HG02943 (cell line): ENCODE measurements around the gene PCDHGB3.
"Not testable (repeated sequence)": the region's sequence is repeated elsewhere in the genome, so short reads cannot be mapped to it uniquely, and the experiment has no call there.

Source experiments
- ATAC-seq: cut with Tn5 transposase; IDR thresholded peaks from one replicate; pipeline ENCODE4 v1.9.1; 2021; ENCODE audit warnings: mild to moderate bottlenecking, low read depth, moderate library complexity; ENCODE audit not compliant: unreplicated experiment

The PCDHGB3 gene

GRCh38 chr5:141369994-141370848, at the start of gene PCDHGB3:
TSS of gene PCDHGB3 (plus strand) at chr5:141370242. CDS start at chr5:141370395, 153 bp downstream.
- ATAC-seq = no peak

GRCh38 chr5:141322261-141322660, 47.8 kb upstream of the PCDHGB3 start:
- no peak for ATAC-seq

- peak; percentile 80 for ATAC-seq
Measured at GRCh38 chr5:141326088-141326854, 43.8 kb upstream of the PCDHGB3 start.

- ATAC-seq = no peak
Measured at GRCh38 chr5:141328231-141328630, 41.8 kb upstream of the PCDHGB3 start.

- no peak for ATAC-seq
Measured at GRCh38 chr5:141330299-141331080, 39.6 kb upstream of the PCDHGB3 start, which contains the start of gene PCDHGA1. TSS of gene PCDHGA1 (plus strand) at chr5:141330514.

- not testable (repeated sequence) for ATAC-seq
Measured at GRCh38 chr5:141332571-141332970, 37.5 kb upstream of the PCDHGB3 start.

- ATAC-seq = no peak
Measured at GRCh38 chr5:141338538-141339306, 31.3 kb upstream of the PCDHGB3 start, which contains the start of gene PCDHGA2. TSS of gene PCDHGA2 (plus strand) at chr5:141338760.

GRCh38 chr5:141340781-141341354, 29.2 kb upstream of the PCDHGB3 start:
- not testable (repeated sequence) for ATAC-seq

- ATAC-seq = no peak
Measured at GRCh38 chr5:141342773-141343172, 27.3 kb upstream of the PCDHGB3 start.

GRCh38 chr5:141343242-141343952, 26.6 kb upstream of the PCDHGB3 start, which contains the start of gene PCDHGA3:
TSS of gene PCDHGA3 (plus strand) at chr5:141343829. CDS start at chr5:141344034, 205 bp downstream.
- ATAC-seq = no peak

GRCh38 chr5:141343953-141344463, 26.0 kb upstream of the PCDHGB3 start:
- ATAC-seq = no peak

- no peak for ATAC-seq
Measured at GRCh38 chr5:141345327-141345726, 24.7 kb upstream of the PCDHGB3 start.

GRCh38 chr5:141346017-141346416, 24.0 kb upstream of the PCDHGB3 start:
- ATAC-seq = not testable (repeated sequence)

GRCh38 chr5:141349917-141350619, 20.0 kb upstream of the PCDHGB3 start, which contains the start of gene PCDHGB1:
TSS of gene PCDHGB1 (plus strand) at chr5:141350099. CDS start at chr5:141350261, 162 bp downstream.
- ATAC-seq = no peak

- ATAC-seq = no peak
Measured at GRCh38 chr5:141351591-141351990, 18.5 kb upstream of the PCDHGB3 start.

GRCh38 chr5:141354900-141355469, 15.1 kb upstream of the PCDHGB3 start, which contains the start of gene PCDHGA4:
TSS of gene PCDHGA4 (plus strand) at chr5:141355021. CDS start at chr5:141355108, 87 bp downstream.
- ATAC-seq = no peak

GRCh38 chr5:141355641-141356040, 14.4 kb upstream of the PCDHGB3 start:
- ATAC-seq = no peak
